Nephron progenitor cell (in vitro differentiated cells): Measurements from ENCODE around the gene CIDEC.

Source experiments
- DNase-seq: peaks from one replicate; pipeline ENCODE4 v3.0.0; 2021
- H3K27ac Mint-ChIP-seq: 2 replicates; pipeline ENCODE4 v1.8.0; 2021; ENCODE audit warnings: mild to moderate bottlenecking, moderate library complexity, mixed read lengths
- H3K27me3 Mint-ChIP-seq: 2 replicates; pipeline ENCODE4 v1.8.0; 2021; ENCODE audit warnings: mild to moderate bottlenecking, low read depth, mixed read lengths; ENCODE audit not compliant: poor library complexity
- H3K36me3 Mint-ChIP-seq: 2 replicates; pipeline ENCODE4 v1.8.0; 2021; ENCODE audit warnings: low read depth, mixed read lengths
- H3K4me1 Mint-ChIP-seq: 2 replicates; pipeline ENCODE4 v1.8.0; 2021; ENCODE audit warnings: mixed read lengths
- H3K4me3 Mint-ChIP-seq: 2 replicates; pipeline ENCODE4 v1.8.0; 2021; ENCODE audit warnings: mild to moderate bottlenecking, moderate library complexity, mixed read lengths
- H3K9me3 Mint-ChIP-seq: 2 replicates; pipeline ENCODE4 v1.8.0; 2021; ENCODE audit warnings: mild to moderate bottlenecking, moderate library complexity, mixed read lengths
- TF ChIP-seq, protein P1 (sequence below): fragments of 200-600 bp; sonication (generic); IDR thresholded peaks from 2 replicates; pipeline ENCODE4 v1.5.0; 2021; ENCODE audit warnings: antibody characterized with exemption

CIDEC gene

DNA sequence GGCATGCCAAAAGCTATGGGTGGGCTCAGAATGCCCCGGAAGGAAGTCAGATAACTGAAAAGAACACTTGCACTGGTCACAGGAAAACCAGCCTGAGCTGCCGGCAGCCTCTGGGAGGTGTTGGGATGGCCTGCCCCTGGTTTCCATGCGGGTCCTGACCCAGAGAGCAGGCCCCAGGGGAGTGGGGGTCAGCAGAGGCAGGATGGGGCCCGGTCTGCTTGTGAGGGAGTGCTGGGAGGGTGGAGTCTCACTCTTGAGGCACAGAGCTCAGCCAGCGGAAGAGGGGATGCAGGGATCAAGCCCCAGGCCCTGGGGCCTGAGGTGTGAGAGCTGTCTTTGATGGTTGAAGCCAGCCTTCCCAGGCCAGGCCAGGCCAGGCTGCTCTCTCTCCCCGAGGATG is 33.8 kb downstream of the CIDEC start:
- TF ChIP-seq, protein P1, sequence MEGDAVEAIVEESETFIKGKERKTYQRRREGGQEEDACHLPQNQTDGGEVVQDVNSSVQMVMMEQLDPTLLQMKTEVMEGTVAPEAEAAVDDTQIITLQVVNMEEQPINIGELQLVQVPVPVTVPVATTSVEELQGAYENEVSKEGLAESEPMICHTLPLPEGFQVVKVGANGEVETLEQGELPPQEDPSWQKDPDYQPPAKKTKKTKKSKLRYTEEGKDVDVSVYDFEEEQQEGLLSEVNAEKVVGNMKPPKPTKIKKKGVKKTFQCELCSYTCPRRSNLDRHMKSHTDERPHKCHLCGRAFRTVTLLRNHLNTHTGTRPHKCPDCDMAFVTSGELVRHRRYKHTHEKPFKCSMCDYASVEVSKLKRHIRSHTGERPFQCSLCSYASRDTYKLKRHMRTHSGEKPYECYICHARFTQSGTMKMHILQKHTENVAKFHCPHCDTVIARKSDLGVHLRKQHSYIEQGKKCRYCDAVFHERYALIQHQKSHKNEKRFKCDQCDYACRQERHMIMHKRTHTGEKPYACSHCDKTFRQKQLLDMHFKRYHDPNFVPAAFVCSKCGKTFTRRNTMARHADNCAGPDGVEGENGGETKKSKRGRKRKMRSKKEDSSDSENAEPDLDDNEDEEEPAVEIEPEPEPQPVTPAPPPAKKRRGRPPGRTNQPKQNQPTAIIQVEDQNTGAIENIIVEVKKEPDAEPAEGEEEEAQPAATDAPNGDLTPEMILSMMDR = no peak
- Mint-ChIP-seq H3K4me3 (no peak overlapping the region), H3K27ac (no peak overlapping the region), H3K4me1 (peaks cover 24% of the 10 kb centered on the region), H3K9me3 (no peaks in the 10 kb centered on the region), H3K27me3 (peaks cover 17% of the 10 kb centered on the region), H3K36me3 (peaks cover 13% of the 10 kb centered on the region)
- DNase-seq = peak; percentile 33

DNA sequence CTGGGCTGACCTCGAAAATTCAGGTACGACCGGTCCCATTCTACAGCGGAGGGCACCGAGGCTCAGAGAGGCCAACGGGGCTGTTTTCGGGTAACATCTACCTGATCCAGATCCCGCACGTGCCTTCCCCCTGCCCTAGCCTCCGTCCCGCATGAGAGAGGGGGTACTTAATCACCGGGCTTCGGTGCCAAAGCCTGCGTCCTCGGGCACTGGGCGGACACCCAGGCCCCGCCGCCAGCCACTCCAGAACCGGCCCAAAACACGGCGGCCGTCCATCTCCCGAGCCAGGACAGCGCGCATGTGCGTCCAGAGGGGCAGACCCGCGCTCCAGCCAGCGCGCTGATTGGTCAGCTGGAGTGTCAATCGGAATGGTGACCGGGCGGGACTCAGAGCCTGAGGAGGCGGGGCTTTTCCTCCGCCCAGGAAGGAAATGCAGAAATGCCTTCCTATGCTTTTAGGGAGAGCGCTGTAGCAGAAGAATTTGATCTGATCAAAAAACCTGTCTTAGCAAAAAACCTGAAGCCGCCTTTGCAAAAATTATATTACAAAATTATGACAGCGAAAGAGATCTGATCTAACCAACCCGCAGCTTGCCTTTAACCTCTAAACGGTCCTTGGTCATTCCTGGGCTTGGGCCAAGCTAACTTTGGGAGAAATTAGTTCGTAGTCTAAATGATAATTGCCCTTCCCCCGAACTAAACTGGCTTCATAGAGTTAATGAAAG is 36.2 kb downstream of the CIDEC start, which contains the start of gene RPUSD3:
Gene RPUSD3 (minus strand): TSS at position 294 of the 724 bp plus-strand sequence. CDS start 18 bp downstream, at position 276.
- TF ChIP-seq, protein P1 = no peak
- H3K9me3 Mint-ChIP-seq = no peaks in the 10 kb centered on the region
- peak; percentile 99 for DNase-seq
- H3K4me1 Mint-ChIP-seq = peaks cover 24% of the 10 kb centered on the region
- peak within 1 kb of the TSS; percentile 95 for H3K4me3 Mint-ChIP-seq
- H3K36me3 Mint-ChIP-seq = peaks cover 18% of the 10 kb centered on the region
- H3K27ac Mint-ChIP-seq = peak within 1 kb of the TSS; percentile 57
- peaks cover 8% of the 10 kb centered on the region for H3K27me3 Mint-ChIP-seq

DNA sequence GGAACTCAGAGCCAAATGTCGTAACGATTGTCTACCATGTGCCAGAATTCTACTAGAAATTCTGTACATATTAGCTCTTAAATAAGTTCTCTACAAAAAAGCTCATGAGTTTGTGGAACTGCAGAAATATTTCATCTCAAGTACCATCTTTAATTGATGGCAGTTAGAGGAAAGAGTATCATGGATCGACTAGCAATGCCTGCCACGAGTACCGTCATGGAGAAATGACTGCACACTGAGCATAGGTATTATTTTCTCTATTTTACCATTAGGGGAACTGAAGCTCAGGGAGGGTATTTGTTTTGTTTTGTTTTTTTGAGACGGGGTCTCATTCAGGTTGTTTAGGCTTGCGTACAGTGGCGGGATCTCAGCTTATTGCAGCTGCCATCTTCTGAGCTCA is 39.0 kb downstream of the CIDEC start:
- Mint-ChIP-seq H3K27me3 (no peaks in the 10 kb centered on the region), H3K36me3 (peaks cover 30% of the 10 kb centered on the region), H3K4me3 (no peak overlapping the region), H3K27ac (no peak overlapping the region), H3K4me1 (peaks cover 20% of the 10 kb centered on the region), H3K9me3 (no peaks in the 10 kb centered on the region)
- DNase-seq = no peak
- TF ChIP-seq, protein P1 = no peak

DNA sequence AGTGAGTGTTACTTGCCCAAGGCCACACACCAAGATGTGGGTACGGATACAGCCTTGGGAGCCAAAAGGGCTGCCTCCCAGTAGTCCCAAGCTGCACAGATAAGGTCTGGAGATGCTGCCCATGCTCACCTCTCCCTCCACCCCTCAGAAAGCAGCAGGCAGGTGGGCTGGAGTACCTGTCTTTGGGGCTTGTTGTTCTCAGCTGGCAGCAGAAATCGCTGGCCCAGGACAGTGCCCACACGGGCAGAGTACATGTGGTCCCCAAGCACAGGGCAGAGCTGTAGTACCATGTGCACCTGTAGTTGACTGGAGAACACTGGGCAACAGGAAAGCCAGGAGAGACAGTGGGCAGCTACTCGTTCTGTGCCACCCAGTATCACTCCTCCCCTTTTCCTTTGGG is 41.2 kb downstream of the CIDEC start:
- DNase-seq = no peak
- no peaks in the 10 kb centered on the region for H3K9me3 Mint-ChIP-seq
- H3K4me3 Mint-ChIP-seq = no peak overlapping the region
- no peaks in the 10 kb centered on the region for H3K27me3 Mint-ChIP-seq
- peaks cover 16% of the 10 kb centered on the region for H3K4me1 Mint-ChIP-seq
- H3K36me3 Mint-ChIP-seq = peaks cover 37% of the 10 kb centered on the region
- TF ChIP-seq, protein P1 = no peak
- H3K27ac Mint-ChIP-seq = no peak overlapping the region

DNA sequence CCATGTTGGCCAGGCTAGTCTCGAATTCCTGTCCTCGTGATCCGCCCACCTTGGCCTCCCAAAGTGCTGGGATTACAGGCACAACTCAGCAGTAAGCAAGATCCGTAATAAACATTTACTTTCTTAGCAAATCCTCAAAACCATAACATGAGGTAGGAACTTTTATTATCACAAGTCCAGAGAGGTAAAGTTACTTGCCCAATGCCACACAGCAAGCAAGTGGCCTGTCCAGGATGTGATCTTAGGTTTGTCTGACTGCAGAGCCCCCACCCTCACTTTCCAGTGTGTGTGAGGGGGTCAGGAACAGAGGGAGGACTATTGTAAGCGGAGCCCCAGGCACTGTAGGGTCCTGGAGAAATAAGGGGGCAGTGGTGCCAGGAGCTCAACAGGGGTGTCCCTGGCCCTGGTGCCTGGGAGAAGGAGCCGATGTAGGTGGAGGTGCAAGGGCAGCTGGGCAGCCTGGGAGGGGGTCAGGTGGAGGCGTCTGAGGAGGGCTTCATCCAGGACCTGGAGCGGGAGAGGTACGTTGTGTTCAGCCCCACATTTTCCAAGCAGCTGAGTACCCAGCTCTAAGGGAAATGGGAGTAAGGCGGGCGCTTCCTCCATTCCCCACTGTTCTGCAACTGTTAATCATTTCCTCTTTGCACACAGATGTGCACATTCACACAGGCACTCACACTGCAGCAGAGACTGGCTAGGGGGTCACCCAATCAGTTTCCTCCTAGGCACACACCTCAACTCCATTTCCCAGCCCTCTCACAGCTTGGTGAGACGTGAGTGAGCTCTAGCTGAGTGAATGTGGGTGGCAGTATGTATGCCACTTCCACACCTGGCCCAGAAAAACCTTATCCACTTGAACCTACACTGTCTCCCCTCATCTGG is 42.1 kb downstream of the CIDEC start:
- H3K27ac Mint-ChIP-seq = no peak overlapping the region
- H3K27me3 Mint-ChIP-seq = no peaks in the 10 kb centered on the region
- DNase-seq = no peak
- peaks cover 37% of the 10 kb centered on the region for H3K36me3 Mint-ChIP-seq
- TF ChIP-seq, protein P1 = no peak
- H3K4me3 Mint-ChIP-seq = no peak overlapping the region
- H3K4me1 Mint-ChIP-seq = peaks cover 10% of the 10 kb centered on the region
- no peaks in the 10 kb centered on the region for H3K9me3 Mint-ChIP-seq
